ENCODE measurements around the gene NCBP2L. TPM values are rescaled to one million over a fixed set of nuclear protein-coding genes. Genes with fewer than 3 reads are reported as not detected.

NCBP2L gene
- total and polyA plus RNA-seq, 11 donors, result not detected

- intact Hi-C loops (cut with DNase I), result loop anchor here in 1 of 10 donors (10.0 kb wide), 1 partner anchor 90 kb away; the partner anchor contains the start of gene MID2
Measured at GRCh38 chrX:107734646-107735045, 42.9 kb upstream of the NCBP2L start.

GRCh38 chrX:107736781-107737531, 40.6 kb upstream of the NCBP2L start:
- peaks cover 7 to 81% (median 41%) of the 10 kb centered on the region in 12 donors for H3K4me1 ChIP-seq
- peak in 2 of 4 donors; percentile 5 to 36 for ATAC-seq
- 26 to 46% (median 32%) methylated on average over 8 of the region's 8 CpGs for whole genome bisulfite sequencing, 4 donors

More at GRCh38 chrX:107734646-107735045, 42.9 kb upstream of the NCBP2L start:
- Histone ChIP-seq H3K27ac (peak overlapping the region in 9 of 12 donors; percentile 18 to 63 (median 47)), H3K9me3 (no peaks in the 10 kb centered on the region), H3K4me1 (peaks cover 3 to 88% (median 46%) of the 10 kb centered on the region in 12 donors), H3K4me3 (no peak overlapping the region), H3K27me3 (peaks cover 0 to 6% (median 0%) of the 10 kb centered on the region in 9 donors), H3K36me3 (no peaks in the 10 kb centered on the region)
- ATAC-seq (no peak), DNase-seq (no peak)
- WGBS, 4 donors, result 48 to 63% (median 57%) methylated on average over 3 of the region's 3 CpGs
- TF ChIP-seq CTCF (IDR thresholded peaks at IDR 0.05) (no peak), POLR2A (IDR thresholded peaks at IDR 0.05) (no peak)

DNA sequence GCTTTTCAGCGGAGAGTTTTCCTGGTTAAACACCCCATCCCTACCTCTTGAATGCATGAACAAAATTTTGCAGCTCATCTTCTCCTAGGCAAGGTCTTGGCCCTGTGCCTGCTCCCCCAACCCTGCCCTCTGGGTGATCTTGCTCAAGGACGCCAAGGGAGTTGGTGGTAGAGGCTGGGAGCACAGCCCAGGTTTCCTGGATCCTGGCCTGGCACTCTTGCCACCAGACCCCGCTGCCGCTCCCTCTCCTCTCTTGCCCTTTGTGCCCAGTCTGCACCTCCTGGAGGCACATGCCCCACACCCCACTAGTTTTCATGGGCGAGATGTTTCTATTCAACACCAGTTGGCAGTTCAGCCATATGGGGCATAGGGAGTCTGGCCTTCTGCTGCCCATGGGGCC, 39.3 kb upstream of the NCBP2L start:
- H3K4me1 ChIP-seq, result peaks cover 7 to 80% (median 44%) of the 10 kb centered on the region in 12 donors
- WGBS, 4 donors, result 68 to 78% (median 74%) methylated on average over 5 of the region's 5 CpGs
- H3K27me3 ChIP-seq, result peaks cover 0 to 5% (median 0%) of the 10 kb centered on the region in 9 donors
- H3K4me3 ChIP-seq, result no peak overlapping the region
- no peaks in the 10 kb centered on the region for H3K9me3 ChIP-seq
- intact Hi-C loops (cut with DNase I), result loop anchor here in 1 of 10 donors (10.0 kb wide), 1 partner anchor 87 kb away; the partner anchor contains the start of gene MID2
- DNase-seq, result peak in 3 of 5 donors; percentile 27 to 66 (median 52)
- H3K27ac ChIP-seq, result peak overlapping the region in 10 of 12 donors; percentile 1 to 82 (median 63)
- no peaks in the 10 kb centered on the region for H3K36me3 ChIP-seq
- ATAC-seq, result peak in 1 of 4 donors; percentile 6
- TF ChIP-seq POLR2A (IDR thresholded peaks at IDR 0.05), result no peak
- TF ChIP-seq CTCF (IDR thresholded peaks at IDR 0.05), result peak in 1 of 12 donors; percentile 10

More at GRCh38 chrX:107736781-107737531, 40.6 kb upstream of the NCBP2L start:
- no peak overlapping the region for H3K4me3 ChIP-seq
- no peaks in the 10 kb centered on the region for H3K36me3 ChIP-seq
- TF ChIP-seq CTCF (IDR thresholded peaks at IDR 0.05) (no peak), POLR2A (IDR thresholded peaks at IDR 0.05) (no peak)
- H3K27ac ChIP-seq, result peak overlapping the region in 11 of 12 donors; percentile 42 to 82 (median 69)
- no peaks in the 10 kb centered on the region for H3K9me3 ChIP-seq
- H3K27me3 ChIP-seq, result no peaks in the 10 kb centered on the region
- peak in 2 of 5 donors; percentile 32 to 61 for DNase-seq
- intact Hi-C loops (cut with DNase I), result loop anchor here in 2 of 10 donors (2.0 to 10.0 kb wide), 2 partner anchors 38 to 88 kb away; partner anchors contain the start of genes MID2 (in 1 of the 2) and TSC22D3 (in 1 of the 2)

DNA sequence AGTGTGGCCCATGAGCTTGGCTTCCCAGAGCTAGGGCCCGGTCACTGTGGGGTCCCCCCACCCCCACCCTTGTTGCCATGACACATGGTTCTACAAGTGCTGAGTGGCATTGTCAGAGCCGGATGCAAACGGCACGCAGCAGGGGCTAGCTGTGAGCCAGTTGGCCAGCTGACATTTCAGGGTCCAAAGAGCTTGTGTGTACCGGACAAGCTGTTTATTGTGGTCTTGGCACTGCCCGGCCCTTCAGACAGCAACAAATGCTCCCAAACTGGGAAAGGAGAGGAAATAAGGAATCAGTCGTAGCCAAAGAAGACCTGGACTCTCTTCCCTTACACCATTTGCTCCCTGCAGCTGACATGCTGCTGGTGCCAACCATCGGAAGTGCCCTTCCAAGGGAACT, 38.8 kb upstream of the NCBP2L start:
- intact Hi-C loops (cut with DNase I), result loop anchor here in 1 of 10 donors (10.0 kb wide), 1 partner anchor 86 kb away; the partner anchor contains the start of gene MID2
- 57 to 77% (median 67%) methylated on average over 7 to 8 of the region's 8 CpGs for WGBS, 4 donors
- Histone ChIP-seq H3K4me3 (no peak overlapping the region), H3K4me1 (peaks cover 7 to 80% (median 47%) of the 10 kb centered on the region in 12 donors), H3K27me3 (peaks cover 0 to 8% (median 0%) of the 10 kb centered on the region in 9 donors), H3K36me3 (no peaks in the 10 kb centered on the region), H3K27ac (peak overlapping the region in 9 of 12 donors; percentile 1 to 82 (median 68)), H3K9me3 (no peaks in the 10 kb centered on the region)
- DNase-seq (no peak), ATAC-seq (no peak)
- TF ChIP-seq POLR2A (IDR thresholded peaks at IDR 0.05), result no peak

All from heart left ventricle (tissue), 16 donors.